GM21717 (cell line): ENCODE data around the gene CHN1.

Experiments
- ATAC-seq: cut with Tn5 transposase; IDR thresholded peaks from one replicate; pipeline ENCODE4 v1.9.1; 2021; ENCODE audit warnings: mild to moderate bottlenecking, moderate library complexity; ENCODE audit not compliant: unreplicated experiment

Gene CHN1

GRCh38 chr2:174929786-174930185, 75.4 kb downstream of the CHN1 start:
- no peak for ATAC-seq

GRCh38 chr2:174925046-174925784, 80.0 kb downstream of the CHN1 start:
- no peak for ATAC-seq

GRCh38 chr2:174924061-174924693, 81.0 kb downstream of the CHN1 start:
- ATAC-seq, result no peak

GRCh38 chr2:174919947-174920595, 85.1 kb downstream of the CHN1 start:
- no peak for ATAC-seq

GRCh38 chr2:174918886-174919526, 86.2 kb downstream of the CHN1 start:
- ATAC-seq, result no peak

- ATAC-seq, result no peak
These were observed 88.8 kb downstream of the CHN1 start for GRCh38 chr2:174916270-174916930.

GRCh38 chr2:174914853-174915760, 90.1 kb downstream of the CHN1 start:
- no peak for ATAC-seq

- ATAC-seq, result no peak
These were observed 96.9 kb downstream of the CHN1 start for GRCh38 chr2:174908284-174908683.

GRCh38 chr2:174903264-174903556, 102.0 kb downstream of the CHN1 start:
- no peak for ATAC-seq

GRCh38 chr2:174902506-174903263, 102.5 kb downstream of the CHN1 start:
- no peak for ATAC-seq

- no peak for ATAC-seq
These were observed 104.1 kb downstream of the CHN1 start for GRCh38 chr2:174901075-174901474.

- no peak for ATAC-seq
These were observed 107.9 kb downstream of the CHN1 start for GRCh38 chr2:174897286-174897685.

GRCh38 chr2:174893018-174893417, 112.2 kb downstream of the CHN1 start:
- ATAC-seq, result no peak

- ATAC-seq, result no peak
These were observed 112.6 kb downstream of the CHN1 start for GRCh38 chr2:174892546-174892945.

GRCh38 chr2:174888646-174889271, 116.4 kb downstream of the CHN1 start:
- no peak for ATAC-seq

- ATAC-seq, result no peak
These were observed 117.0 kb downstream of the CHN1 start for GRCh38 chr2:174888146-174888545.

- ATAC-seq, result no peak
These were observed 122.8 kb downstream of the CHN1 start for GRCh38 chr2:174882416-174882815.

- ATAC-seq, result no peak
These were observed 123.5 kb downstream of the CHN1 start for GRCh38 chr2:174881678-174882077.

GRCh38 chr2:174878537-174879147, 126.5 kb downstream of the CHN1 start:
- ATAC-seq, result no peak
